ENCODE measurements around the gene SYNJ2. TPM values are rescaled to one million over a fixed set of nuclear protein-coding genes. Genes with fewer than 3 reads are reported as not detected.

The SYNJ2 gene
- total RNA-seq, 2 donors from 2014 or later = 30.6 to 48.5 TPM

GRCh38 chr6:157996201-157996712, 14.6 kb downstream of the SYNJ2 start:
- no peak for DNase-seq (ENCODE audit: low spot score)
- no peak for ATAC-seq (ENCODE audit: insufficient number of reproducible peaks, low FRiP score, low read depth)
- no peaks in the 10 kb centered on the region for H3K27me3 ChIP-seq (replicated peaks; ENCODE audit: insufficient read depth)
- peaks cover 5 to 30% of the 10 kb centered on the region in 2 donors for H3K4me1 ChIP-seq (ENCODE audit: control insufficient read depth in 1 of 2, low read depth in 2 of 2)
- H3K36me3 ChIP-seq = no peaks in the 10 kb centered on the region
- TF ChIP-seq CTCF (IDR thresholded peaks at IDR 0.05) = no peak
- H3K9me3 ChIP-seq = no peaks in the 10 kb centered on the region
- H3K27ac ChIP-seq = no peak overlapping the region
- no peak overlapping the region for H3K4me3 ChIP-seq

- Histone ChIP-seq H3K27ac (no peak overlapping the region), H3K36me3 (no peaks in the 10 kb centered on the region), H3K9me3 (no peaks in the 10 kb centered on the region), H3K4me1 (ENCODE audit: control insufficient read depth in 1 of 2, low read depth in 2 of 2) (peaks cover 9 to 38% of the 10 kb centered on the region in 2 donors), H3K27me3 (replicated peaks; ENCODE audit: insufficient read depth) (no peaks in the 10 kb centered on the region), H3K4me3 (no peak overlapping the region)
- ATAC-seq (ENCODE audit: insufficient number of reproducible peaks, low FRiP score, low read depth) (no peak), DNase-seq (ENCODE audit: low spot score) (no peak)
- no peak for TF ChIP-seq CTCF (IDR thresholded peaks at IDR 0.05)
Measured at GRCh38 chr6:157996918-157997702, 15.4 kb downstream of the SYNJ2 start.

DNA sequence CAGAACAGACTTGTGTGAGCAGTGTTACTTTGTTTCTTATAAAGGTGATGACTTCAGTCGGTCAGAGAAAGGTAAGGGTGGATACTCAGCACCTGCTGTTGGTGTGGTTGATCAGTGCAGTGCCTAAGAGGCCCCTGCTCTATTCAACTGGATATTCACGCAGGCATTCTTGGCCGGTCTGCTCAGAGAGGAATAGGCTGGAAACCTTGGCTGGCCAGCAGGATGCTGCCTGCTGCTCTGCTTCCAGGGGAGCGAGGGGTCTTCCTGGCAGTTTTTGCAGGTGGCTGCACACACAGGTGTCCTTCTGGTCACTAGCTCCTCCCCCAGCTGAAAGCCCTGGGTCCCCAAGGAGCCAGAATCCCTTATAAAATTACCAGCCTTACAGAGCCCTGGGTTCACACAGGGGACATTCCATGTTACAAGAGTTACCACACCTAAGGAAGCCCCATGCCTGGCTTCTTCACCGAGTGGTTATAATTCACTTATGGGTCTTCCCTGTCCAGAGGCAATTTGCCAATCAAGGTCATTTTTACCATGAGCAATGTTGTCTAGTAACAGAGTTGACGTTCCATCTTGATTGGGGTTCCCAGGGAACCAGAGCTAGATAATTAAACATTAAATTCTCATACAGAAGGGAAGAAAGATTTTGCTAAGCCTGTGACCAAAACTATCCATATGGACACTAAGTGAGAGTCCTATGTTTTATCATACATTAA, 16.4 kb downstream of the SYNJ2 start:
- Histone ChIP-seq H3K9me3 (no peaks in the 10 kb centered on the region), H3K4me3 (no peak overlapping the region), H3K27ac (no peak overlapping the region), H3K4me1 (ENCODE audit: control insufficient read depth in 1 of 2, low read depth in 2 of 2) (peaks cover 17 to 47% of the 10 kb centered on the region in 2 donors), H3K27me3 (replicated peaks; ENCODE audit: insufficient read depth) (no peaks in the 10 kb centered on the region), H3K36me3 (no peaks in the 10 kb centered on the region)
- no peak for TF ChIP-seq CTCF (IDR thresholded peaks at IDR 0.05)
- DNase-seq (ENCODE audit: low spot score) = no peak
- ATAC-seq (ENCODE audit: insufficient number of reproducible peaks, low FRiP score, low read depth) = no peak

DNA sequence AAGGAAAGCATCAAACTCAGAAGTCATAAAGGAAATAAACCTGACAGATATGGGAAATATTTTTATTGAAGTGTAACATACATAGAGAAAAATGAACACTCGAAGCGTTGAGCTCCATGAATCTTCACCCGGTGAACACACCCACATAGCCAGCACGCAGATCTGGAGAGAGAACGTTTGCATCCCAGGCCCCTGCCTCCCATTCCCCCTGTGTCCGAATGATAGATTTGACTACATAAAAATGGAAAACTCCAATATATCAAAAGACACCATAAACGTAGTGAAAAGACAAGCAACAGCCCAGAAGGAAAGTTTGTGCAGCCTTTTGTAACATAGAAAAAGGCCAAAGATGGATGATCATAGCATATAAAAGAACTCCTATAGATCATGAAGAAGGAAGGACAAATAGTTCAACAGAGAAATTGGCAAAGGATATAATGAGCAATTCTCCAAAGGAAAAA, 17.1 kb downstream of the SYNJ2 start:
- no peak for TF ChIP-seq CTCF (IDR thresholded peaks at IDR 0.05)
- no peak for ATAC-seq (ENCODE audit: insufficient number of reproducible peaks, low FRiP score, low read depth)

More for the DNA sequence above, 17.1 kb downstream of the SYNJ2 start:
- Histone ChIP-seq H3K27me3 (replicated peaks; ENCODE audit: insufficient read depth) (no peaks in the 10 kb centered on the region), H3K36me3 (no peaks in the 10 kb centered on the region), H3K27ac (no peak overlapping the region), H3K4me3 (no peak overlapping the region), H3K9me3 (no peaks in the 10 kb centered on the region), H3K4me1 (ENCODE audit: control insufficient read depth in 1 of 2, low read depth in 2 of 2) (peaks cover 20 to 49% of the 10 kb centered on the region in 2 donors)
- no peak for DNase-seq (ENCODE audit: low spot score)
